ENCODE measurements around the gene RHBG. TPM values are rescaled to one million over a fixed set of nuclear protein-coding genes. Genes with fewer than 3 reads are reported as not detected.

Gene RHBG
- total and polyA plus RNA-seq, 7 donors, result not detected

DNA sequence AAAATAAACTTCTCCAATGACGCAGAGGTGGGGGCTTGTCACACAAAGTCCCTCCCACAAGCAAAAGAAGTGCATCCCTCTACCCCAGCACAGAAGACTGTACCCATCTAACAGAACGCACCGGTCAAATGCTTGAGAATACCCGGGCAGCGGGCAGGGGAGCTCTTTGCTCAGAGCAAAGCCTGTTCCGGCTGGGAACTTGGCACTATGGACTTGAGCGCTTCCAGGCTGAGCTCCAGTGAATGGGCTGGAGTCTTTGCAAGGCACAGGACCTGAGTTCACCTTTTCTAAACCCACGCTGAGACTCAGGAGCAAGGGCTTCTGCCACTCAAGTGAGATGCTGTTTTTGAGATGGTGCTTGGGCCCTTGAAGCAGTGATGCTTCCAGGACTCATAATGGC lies 20.3 kb downstream of the RHBG start:
- peaks cover 0 to 40% (median 6%) of the 10 kb centered on the region in 3 donors for H3K27me3 ChIP-seq (ENCODE audit: insufficient read depth in 3 of 3, low read length in 2 of 3)
- no peak overlapping the region for H3K4me3 ChIP-seq
- DNase-seq (no peak), ATAC-seq (no peak)
- H3K36me3 ChIP-seq (ENCODE audit: insufficient read depth in 1 of 2, low read depth in 1 of 2), result no peaks in the 10 kb centered on the region
- TF ChIP-seq, protein P1, sequence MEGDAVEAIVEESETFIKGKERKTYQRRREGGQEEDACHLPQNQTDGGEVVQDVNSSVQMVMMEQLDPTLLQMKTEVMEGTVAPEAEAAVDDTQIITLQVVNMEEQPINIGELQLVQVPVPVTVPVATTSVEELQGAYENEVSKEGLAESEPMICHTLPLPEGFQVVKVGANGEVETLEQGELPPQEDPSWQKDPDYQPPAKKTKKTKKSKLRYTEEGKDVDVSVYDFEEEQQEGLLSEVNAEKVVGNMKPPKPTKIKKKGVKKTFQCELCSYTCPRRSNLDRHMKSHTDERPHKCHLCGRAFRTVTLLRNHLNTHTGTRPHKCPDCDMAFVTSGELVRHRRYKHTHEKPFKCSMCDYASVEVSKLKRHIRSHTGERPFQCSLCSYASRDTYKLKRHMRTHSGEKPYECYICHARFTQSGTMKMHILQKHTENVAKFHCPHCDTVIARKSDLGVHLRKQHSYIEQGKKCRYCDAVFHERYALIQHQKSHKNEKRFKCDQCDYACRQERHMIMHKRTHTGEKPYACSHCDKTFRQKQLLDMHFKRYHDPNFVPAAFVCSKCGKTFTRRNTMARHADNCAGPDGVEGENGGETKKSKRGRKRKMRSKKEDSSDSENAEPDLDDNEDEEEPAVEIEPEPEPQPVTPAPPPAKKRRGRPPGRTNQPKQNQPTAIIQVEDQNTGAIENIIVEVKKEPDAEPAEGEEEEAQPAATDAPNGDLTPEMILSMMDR (IDR thresholded peaks at IDR 0.05), result no peak
- H3K9me3 ChIP-seq, result no peaks in the 10 kb centered on the region
- intact Hi-C loops (cut with DNase I), result loop anchor here in 1 of 2 donors (5.0 kb wide), 1 partner anchor 218 kb away; no protein-coding TSS in a partner anchor
- H3K4me1 ChIP-seq, result no peaks in the 10 kb centered on the region
- 94 to 97% (median 96%) methylated on average over 8 of the region's 8 CpGs for WGBS, 3 donors
- no peak overlapping the region for H3K27ac ChIP-seq

DNA sequence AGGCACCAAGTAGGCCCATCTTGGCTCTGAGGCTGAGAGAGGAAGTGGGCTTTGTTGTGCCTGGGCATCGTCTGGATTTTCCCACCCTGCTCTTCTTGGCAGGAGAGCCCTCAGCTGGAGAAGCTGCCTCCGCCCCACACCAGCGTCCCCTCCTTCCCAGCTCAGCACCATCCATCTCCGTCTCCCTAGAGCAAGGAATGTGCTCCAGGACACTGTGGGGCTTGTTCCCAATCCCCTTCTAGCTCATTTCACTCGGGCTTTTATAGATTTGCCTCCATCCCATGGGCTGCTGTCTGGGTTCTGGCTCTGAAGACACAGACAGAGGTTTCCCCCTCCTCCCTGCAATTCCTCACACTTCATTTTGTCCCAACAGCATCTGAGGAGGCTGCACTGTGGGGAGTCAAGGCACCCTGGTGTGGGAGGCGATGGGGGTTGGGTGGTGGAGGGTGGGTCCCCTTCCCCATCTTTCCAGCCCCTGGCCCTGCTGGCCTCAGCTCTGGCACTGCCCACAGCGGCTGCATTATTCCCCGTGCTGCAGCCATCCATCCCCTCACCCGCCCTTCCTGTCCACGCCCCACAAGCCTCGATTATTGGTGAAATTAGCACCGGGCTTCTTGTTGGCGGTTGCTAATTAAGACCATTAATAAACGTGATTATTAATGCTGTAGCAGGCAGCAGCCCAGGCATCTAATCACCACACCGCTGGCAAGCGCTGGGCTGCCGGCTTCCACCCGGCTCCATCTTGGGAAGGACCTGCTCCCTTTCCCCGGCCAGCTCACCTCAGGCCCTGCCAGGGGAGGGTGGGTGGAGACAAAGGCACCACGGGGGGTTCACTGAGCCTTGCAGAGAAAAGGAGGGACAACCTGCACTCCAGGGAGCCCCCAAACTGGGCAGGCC lies 21.7 kb downstream of the RHBG start:
- TF ChIP-seq, protein P1 (IDR thresholded peaks at IDR 0.05), result no peak
- H3K4me1 ChIP-seq, result no peaks in the 10 kb centered on the region
- H3K36me3 ChIP-seq (ENCODE audit: insufficient read depth in 1 of 2, low read depth in 1 of 2), result no peaks in the 10 kb centered on the region
- peaks cover 0 to 39% (median 6%) of the 10 kb centered on the region in 3 donors for H3K27me3 ChIP-seq (ENCODE audit: insufficient read depth in 3 of 3, low read length in 2 of 3)
- no peak overlapping the region for H3K4me3 ChIP-seq
- 60 to 64% (median 61%) methylated on average over 20 of the region's 20 CpGs for WGBS, 3 donors
- H3K27ac ChIP-seq, result no peak overlapping the region
- ATAC-seq, result no peak
- no peaks in the 10 kb centered on the region for H3K9me3 ChIP-seq
- no peak for DNase-seq
- intact Hi-C loops (cut with DNase I), result no loop called here

GRCh38 chr1:156391366-156391677 lies 22.3 kb downstream of the RHBG start:
- Histone ChIP-seq H3K4me3 (no peak overlapping the region), H3K4me1 (no peaks in the 10 kb centered on the region), H3K27me3 (ENCODE audit: insufficient read depth in 3 of 3, low read length in 2 of 3) (peaks cover 0 to 33% (median 6%) of the 10 kb centered on the region in 3 donors), H3K27ac (no peak overlapping the region), H3K9me3 (no peaks in the 10 kb centered on the region), H3K36me3 (ENCODE audit: insufficient read depth in 1 of 2, low read depth in 1 of 2) (no peaks in the 10 kb centered on the region)
- TF ChIP-seq, protein P1 (IDR thresholded peaks at IDR 0.05), result no peak
- ATAC-seq (no peak), DNase-seq (no peak)
- 71 to 77% (median 72%) methylated on average over 11 of the region's 11 CpGs for WGBS, 3 donors
- intact Hi-C loops (cut with DNase I), result no loop called here

GRCh38 chr1:156391701-156392100 lies 22.7 kb downstream of the RHBG start:
- Histone ChIP-seq H3K27ac (no peak overlapping the region), H3K9me3 (no peaks in the 10 kb centered on the region), H3K4me1 (no peaks in the 10 kb centered on the region), H3K36me3 (ENCODE audit: insufficient read depth in 1 of 2, low read depth in 1 of 2) (no peaks in the 10 kb centered on the region), H3K27me3 (ENCODE audit: insufficient read depth in 3 of 3, low read length in 2 of 3) (peaks cover 0 to 33% (median 6%) of the 10 kb centered on the region in 3 donors), H3K4me3 (no peak overlapping the region)
- WGBS, 3 donors, result 65 to 67% (median 66%) methylated on average over 8 of the region's 8 CpGs
- TF ChIP-seq, protein P1 (IDR thresholded peaks at IDR 0.05), result no peak
- intact Hi-C loops (cut with DNase I), result no loop called here
- no peak for ATAC-seq
- DNase-seq, result no peak

Data from psoas muscle (tissue), 8 donors.